ENCODE data around the gene KIF7. TPM values are rescaled to one million over a fixed set of nuclear protein-coding genes. Genes with fewer than 3 reads are reported as not detected.

Gene KIF7
- 1.3 and 2.1 TPM in 2 replicates for total RNA-seq

- DNase-seq (ENCODE audit: low read depth) = no peak
- no peak for FAIRE-seq
- Histone ChIP-seq H3K27me3 (ENCODE audit: control insufficient read depth, insufficient read depth, low read length) (peaks cover 4% of the 10 kb centered on the region), H3K4me3 (ENCODE audit: low read depth, low read length) (peak within 1 kb of the TSS; percentile 54), H3K36me3 (ENCODE audit: control insufficient read depth, insufficient read depth, low read length) (no peaks in the 10 kb centered on the region)
- no peak for TF ChIP-seq CTCF (IDR thresholded peaks at IDR 0.05; ENCODE audit: insufficient read depth, low read length, severe bottlenecking)
These were observed at the start of gene KIF7 for GRCh38 chr15:89654847-89655805. TSS of gene KIF7 (minus strand) at chr15:89655467. CDS start at chr15:89652930, 2,537 bp downstream.

GRCh38 chr15:89704411-89704810, 49.1 kb upstream of the KIF7 start:
- FAIRE-seq (no peak), DNase-seq (ENCODE audit: low read depth) (peak; percentile 12)
- Histone ChIP-seq H3K36me3 (ENCODE audit: control insufficient read depth, insufficient read depth, low read length) (no peaks in the 10 kb centered on the region), H3K4me3 (ENCODE audit: low read depth, low read length) (no peak overlapping the region), H3K27me3 (ENCODE audit: control insufficient read depth, insufficient read depth, low read length) (no peaks in the 10 kb centered on the region)
- TF ChIP-seq CTCF (IDR thresholded peaks at IDR 0.05; ENCODE audit: insufficient read depth, low read length, severe bottlenecking) = no peak

GRCh38 chr15:89695198-89695597, 39.9 kb upstream of the KIF7 start:
- Histone ChIP-seq H3K4me3 (ENCODE audit: low read depth, low read length) (no peak overlapping the region), H3K27me3 (ENCODE audit: control insufficient read depth, insufficient read depth, low read length) (no peaks in the 10 kb centered on the region), H3K36me3 (ENCODE audit: control insufficient read depth, insufficient read depth, low read length) (no peaks in the 10 kb centered on the region)
- TF ChIP-seq CTCF (IDR thresholded peaks at IDR 0.05; ENCODE audit: insufficient read depth, low read length, severe bottlenecking) = no peak
- DNase-seq (ENCODE audit: low read depth) (no peak), FAIRE-seq (no peak)

- DNase-seq (ENCODE audit: low read depth) (peak; percentile 4), FAIRE-seq (no peak)
- no peak for TF ChIP-seq CTCF (IDR thresholded peaks at IDR 0.05; ENCODE audit: insufficient read depth, low read length, severe bottlenecking)
- H3K36me3 ChIP-seq (ENCODE audit: control insufficient read depth, insufficient read depth, low read length) = no peaks in the 10 kb centered on the region
- H3K27me3 ChIP-seq (ENCODE audit: control insufficient read depth, insufficient read depth, low read length) = no peaks in the 10 kb centered on the region
- H3K4me3 ChIP-seq (ENCODE audit: low read depth, low read length) = no peak overlapping the region
These were observed 38.4 kb upstream of the KIF7 start for GRCh38 chr15:89693696-89694095.

GRCh38 chr15:89693091-89693490, 37.8 kb upstream of the KIF7 start:
- Histone ChIP-seq H3K36me3 (ENCODE audit: control insufficient read depth, insufficient read depth, low read length) (no peaks in the 10 kb centered on the region), H3K4me3 (ENCODE audit: low read depth, low read length) (no peak overlapping the region), H3K27me3 (ENCODE audit: control insufficient read depth, insufficient read depth, low read length) (no peaks in the 10 kb centered on the region)
- FAIRE-seq (no peak), DNase-seq (ENCODE audit: low read depth) (no peak)
- no peak for TF ChIP-seq CTCF (IDR thresholded peaks at IDR 0.05; ENCODE audit: insufficient read depth, low read length, severe bottlenecking)

Data from bronchial epithelial cell (primary cell).